Gastrocnemius medialis (tissue), 4 donors: Measurements from ENCODE around the gene PHKA2. TPM values are rescaled to one million over a fixed set of nuclear protein-coding genes. Genes with fewer than 3 reads are reported as not detected.

Experiments used
- ATAC-seq, 2 donors: fragments of 150-250 bp; one replicate each; pipeline ENCODE4 v1.9.1; 2016
- DNase-seq, 2 donors: peaks; one replicate each; pipeline ENCODE4 v3.0.0-alpha.2; 2019
- H3K27ac ChIP-seq, 4 donors: fragments of 200-600 bp; sonication (generic); 1 replicate in 1 of 4; 2 replicates in 3 of 4; pipeline ENCODE4 v1.5.1; 2016 to 2018; ENCODE audit warnings: mild to moderate bottlenecking in 2 of 4, moderate library complexity in 1 of 4
- H3K27me3 ChIP-seq, 3 donors: fragments of 200-600 bp; sonication (generic) in 2 of 3; 1 replicate in 1 of 3; 2 replicates in 2 of 3; pipeline versions ENCODE4 v1.5.1 to v1.6.0; 2016 to 2019; ENCODE audit warnings: mild to moderate bottlenecking in 1 of 3, moderate library complexity in 1 of 3
- H3K36me3 ChIP-seq, 2 donors: fragments of 200-600 bp; sonication (generic) in 1 of 2; one replicate each; pipeline ENCODE4 v1.5.1; 2017 to 2018
- H3K4me1 ChIP-seq, 2 donors: fragments of 200-600 bp; sonication (generic) in 1 of 2; one replicate each; pipeline ENCODE4 v1.5.1; 2016 to 2017; ENCODE audit warnings: mild to moderate bottlenecking in 2 of 2
- H3K4me3 ChIP-seq, 4 donors: fragments of 200-600 bp; sonication (generic) in 3 of 4; 1 replicate in 1 of 4; 2 replicates in 3 of 4; pipeline ENCODE4 v1.5.1; 2016 to 2019; ENCODE audit warnings: mild to moderate bottlenecking in 2 of 4
- H3K9me3 ChIP-seq, 3 donors: fragments of 200-600 bp; sonication (generic) in 2 of 3; 1 replicate in 1 of 3; 2 replicates in 2 of 3; pipeline ENCODE4 v1.5.1; 2016 to 2019
- POLR2A ChIP-seq, 2 donors: fragments of 450-650 bp; IDR thresholded peaks; one replicate each; pipeline ENCODE4 v1.6.1; 2017; ENCODE audit warnings: antibody characterized with exemption in 2 of 2, mild to moderate bottlenecking in 2 of 2, moderate library complexity in 2 of 2
- in situ Hi-C, 4 donors: fragments of 200-750 bp; cut with MboI; loops; one replicate each; pipeline versions ENCODE4 v1.15.0 to v1.8.0; 2017; ENCODE audit warnings: low sequenced_read_pairs in 4 of 4
- intact Hi-C: fragments of 100-400 bp; cut with DNase I; formaldehyde crosslinking; loops from one replicate; pipeline ENCODE4 v1.15.1; 2023; ENCODE audit warnings: low total_unique reads
- total RNA-seq, 4 donors: library from RNA; depleted of rRNA; stranded (reverse); fragments of >200 nt; gene quantifications; one replicate each; pipeline versions ENCODE4 v1.1.0 to v1.2.3, GENCODE V29; 2016
- TF ChIP-seq, protein P1 (sequence below), 5 experiments: fragments of 450-650 bp in 3 of 5; fragments of 200-600 bp in 2 of 5; sonication (generic) in 2 of 5; IDR thresholded peaks in 4 of 5; conservative IDR thresholded peaks in 1 of 5; 1 replicate in 4 of 5; 2 replicates in 1 of 5; pipeline ENCODE4 v1.5.1; 2016 to 2019; ENCODE audit warnings: antibody characterized with exemption in 5 of 5, mild to moderate bottlenecking in 3 of 5, moderate library complexity in 3 of 5

Gene PHKA2
- total RNA-seq, 4 donors from 2014 or later, result 4.6 to 20.6 (median 11.0) TPM

DNA sequence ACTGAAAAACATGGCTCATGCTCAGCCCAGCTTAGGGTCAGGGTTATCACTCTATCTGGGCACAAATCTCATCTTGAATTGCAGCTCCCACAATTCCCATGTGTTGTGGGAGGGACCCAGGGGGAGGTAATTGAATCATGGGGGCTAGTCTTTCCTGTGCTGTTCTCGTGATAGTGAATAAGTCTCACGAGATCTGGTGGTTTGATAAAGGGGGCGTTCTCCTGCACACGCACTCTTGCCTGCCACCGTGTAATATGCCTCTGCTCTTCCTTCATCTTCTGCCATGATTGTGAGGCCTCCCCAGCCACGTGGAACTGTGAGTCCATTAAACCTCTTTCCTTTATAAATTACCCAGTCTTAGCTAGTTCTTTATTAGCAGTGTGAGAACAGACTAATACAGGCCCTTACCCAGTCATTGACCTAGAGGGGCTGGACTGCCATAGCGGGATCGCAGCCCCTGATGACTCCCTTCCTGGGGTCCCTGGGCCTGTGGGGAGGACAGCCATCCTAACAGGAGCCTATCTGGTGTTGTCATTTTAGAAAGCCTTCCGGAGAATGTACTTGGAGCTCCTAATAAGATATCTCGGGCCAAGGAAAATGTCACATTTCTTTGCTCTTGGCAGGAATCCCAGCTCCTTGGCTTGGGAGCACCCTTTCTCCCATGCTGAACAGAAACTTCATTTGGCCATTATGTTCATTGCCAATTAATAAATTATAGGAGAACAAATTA lies 112.6 kb downstream of the PHKA2 start:
- ATAC-seq, result no peak
- no peaks in the 10 kb centered on the region for H3K27me3 ChIP-seq
- no peak for DNase-seq
- H3K4me3 ChIP-seq, result no peak overlapping the region
- H3K27ac ChIP-seq, result peak overlapping the region in 1 of 4 donors; percentile 47
- in situ Hi-C loops, result loop anchor here in 1 of 4 donors (25.0 kb wide), 1 partner anchor 109 kb away; no protein-coding TSS in a partner anchor
- H3K9me3 ChIP-seq, result no peaks in the 10 kb centered on the region
- peaks cover 15 to 17% of the 10 kb centered on the region in 2 donors for H3K4me1 ChIP-seq
- no peaks in the 10 kb centered on the region for H3K36me3 ChIP-seq
- TF ChIP-seq, protein P1, sequence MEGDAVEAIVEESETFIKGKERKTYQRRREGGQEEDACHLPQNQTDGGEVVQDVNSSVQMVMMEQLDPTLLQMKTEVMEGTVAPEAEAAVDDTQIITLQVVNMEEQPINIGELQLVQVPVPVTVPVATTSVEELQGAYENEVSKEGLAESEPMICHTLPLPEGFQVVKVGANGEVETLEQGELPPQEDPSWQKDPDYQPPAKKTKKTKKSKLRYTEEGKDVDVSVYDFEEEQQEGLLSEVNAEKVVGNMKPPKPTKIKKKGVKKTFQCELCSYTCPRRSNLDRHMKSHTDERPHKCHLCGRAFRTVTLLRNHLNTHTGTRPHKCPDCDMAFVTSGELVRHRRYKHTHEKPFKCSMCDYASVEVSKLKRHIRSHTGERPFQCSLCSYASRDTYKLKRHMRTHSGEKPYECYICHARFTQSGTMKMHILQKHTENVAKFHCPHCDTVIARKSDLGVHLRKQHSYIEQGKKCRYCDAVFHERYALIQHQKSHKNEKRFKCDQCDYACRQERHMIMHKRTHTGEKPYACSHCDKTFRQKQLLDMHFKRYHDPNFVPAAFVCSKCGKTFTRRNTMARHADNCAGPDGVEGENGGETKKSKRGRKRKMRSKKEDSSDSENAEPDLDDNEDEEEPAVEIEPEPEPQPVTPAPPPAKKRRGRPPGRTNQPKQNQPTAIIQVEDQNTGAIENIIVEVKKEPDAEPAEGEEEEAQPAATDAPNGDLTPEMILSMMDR (IDR thresholded peaks at IDR 0.05 in 4 of 5, conservative IDR thresholded peaks at IDR 0.05 in 1 of 5), result no peak
- TF ChIP-seq POLR2A (IDR thresholded peaks at IDR 0.05), result no peak
- intact Hi-C loops, result loop anchor here (5.0 kb wide), 1 partner anchor 39 kb away; no protein-coding TSS in a partner anchor

DNA sequence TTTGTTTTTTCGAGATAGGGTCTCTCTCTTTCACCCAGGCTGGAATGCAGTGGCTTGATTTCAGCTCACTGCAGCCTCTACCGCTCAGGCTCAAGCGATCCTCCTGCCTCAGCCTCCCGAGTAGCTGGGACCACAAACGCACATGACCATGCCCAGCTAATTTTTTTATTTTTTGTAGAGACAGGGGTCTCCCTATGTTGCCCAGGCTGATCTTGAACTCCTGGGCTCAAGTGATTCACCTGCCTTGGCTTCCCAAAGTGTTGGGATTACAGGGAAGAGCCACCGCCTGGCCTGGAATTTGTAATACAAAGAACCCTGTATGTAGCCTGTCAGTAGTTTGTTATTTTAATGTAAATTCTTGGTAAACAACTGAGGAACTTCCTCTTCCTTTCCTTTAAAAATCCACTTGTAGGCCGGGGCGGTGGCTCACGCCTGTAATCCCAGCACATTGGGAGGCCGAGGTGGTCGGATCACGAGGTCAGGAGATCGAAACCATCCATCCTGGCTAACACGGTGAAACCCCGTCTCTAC lies 119.5 kb downstream of the PHKA2 start:
- Histone ChIP-seq H3K4me3 (no peak overlapping the region), H3K9me3 (no peaks in the 10 kb centered on the region), H3K36me3 (no peaks in the 10 kb centered on the region), H3K27ac (no peak overlapping the region), H3K27me3 (no peaks in the 10 kb centered on the region), H3K4me1 (no peaks in the 10 kb centered on the region)
- DNase-seq (no peak), ATAC-seq (no peak)
- no peak for TF ChIP-seq POLR2A (IDR thresholded peaks at IDR 0.05)
- TF ChIP-seq, protein P1 (IDR thresholded peaks at IDR 0.05 in 4 of 5, conservative IDR thresholded peaks at IDR 0.05 in 1 of 5), result no peak
- in situ Hi-C loops (loop anchor here in 1 of 4 donors (25.0 kb wide), 1 partner anchor 102 kb away; no protein-coding TSS in a partner anchor), intact Hi-C loops (no loop called here)

DNA sequence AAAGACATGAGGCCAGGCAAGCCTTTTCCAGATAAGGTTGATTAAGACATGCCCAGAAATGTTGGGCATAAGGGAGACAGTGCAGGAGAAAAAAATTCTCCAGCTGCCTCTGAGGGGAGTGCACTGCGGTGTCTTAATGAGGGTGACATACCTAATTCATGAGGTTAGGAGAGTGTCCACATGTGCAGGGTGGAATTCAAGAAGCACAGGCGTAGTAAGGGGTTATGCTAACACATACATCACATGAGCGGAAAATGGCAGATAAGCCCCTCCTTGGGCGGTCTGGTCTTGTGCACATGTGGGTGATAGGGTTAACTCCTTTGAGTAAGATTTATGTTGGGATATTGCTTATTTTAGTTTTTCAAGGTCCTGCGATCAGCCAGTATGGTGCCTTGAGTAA lies 122.4 kb downstream of the PHKA2 start:
- DNase-seq (no peak), ATAC-seq (no peak)
- Histone ChIP-seq H3K9me3 (no peaks in the 10 kb centered on the region), H3K4me3 (no peak overlapping the region), H3K27me3 (no peaks in the 10 kb centered on the region), H3K36me3 (no peaks in the 10 kb centered on the region), H3K4me1 (no peaks in the 10 kb centered on the region), H3K27ac (no peak overlapping the region)
- TF ChIP-seq POLR2A (IDR thresholded peaks at IDR 0.05), result no peak
- TF ChIP-seq, protein P1 (IDR thresholded peaks at IDR 0.05 in 4 of 5, conservative IDR thresholded peaks at IDR 0.05 in 1 of 5), result no peak
- intact Hi-C loops, result no loop called here
- in situ Hi-C loops, result loop anchor here in 1 of 4 donors (25.0 kb wide), 1 partner anchor 99 kb away; no protein-coding TSS in a partner anchor

DNA sequence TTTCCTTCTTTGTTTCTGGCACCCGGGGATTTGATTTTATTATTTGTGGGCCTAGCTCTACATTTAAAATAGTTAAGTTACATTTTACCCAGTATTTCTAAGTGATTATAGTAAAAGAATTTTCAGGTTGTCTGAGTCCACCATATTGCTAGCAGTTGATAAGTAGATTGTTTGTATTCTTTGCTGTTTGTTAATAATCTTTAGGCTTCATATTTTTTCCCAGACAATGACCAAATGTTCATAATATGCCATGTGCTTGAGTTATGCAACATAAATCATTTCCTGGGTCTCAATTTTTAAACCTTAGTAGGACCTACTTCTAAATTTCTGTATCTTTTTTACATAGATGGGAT lies 127.3 kb downstream of the PHKA2 start:
- Histone ChIP-seq H3K4me3 (no peak overlapping the region), H3K4me1 (no peaks in the 10 kb centered on the region), H3K36me3 (no peaks in the 10 kb centered on the region), H3K27ac (no peak overlapping the region), H3K9me3 (no peaks in the 10 kb centered on the region), H3K27me3 (no peaks in the 10 kb centered on the region)
- ATAC-seq (no peak), DNase-seq (no peak)
- in situ Hi-C loops (loop anchor here in 1 of 4 donors (25.0 kb wide), 1 partner anchor 94 kb away; no protein-coding TSS in a partner anchor), intact Hi-C loops (no loop called here)
- TF ChIP-seq, protein P1 (IDR thresholded peaks at IDR 0.05 in 4 of 5, conservative IDR thresholded peaks at IDR 0.05 in 1 of 5), result no peak
- no peak for TF ChIP-seq POLR2A (IDR thresholded peaks at IDR 0.05)
